Astrocyte (in vitro differentiated cells and primary cell): ENCODE measurements around the gene RASGEF1C. TPM values are rescaled to one million over a fixed set of nuclear protein-coding genes. Genes with fewer than 3 reads are reported as not detected.

Experiments
- DNase-seq: peaks from one replicate; pipeline ENCODE4 v3.0.0-alpha.2; 2010; ENCODE audit warnings: low read depth
- FAIRE-seq: peaks from 2 replicates; lab custom pipeline; 2011; peaks lifted over from hg19 to GRCh38; lab: Jason Lieb, UNC
- H2AFZ ChIP-seq: 2 replicates; pipeline ENCODE4 v1.6.0; 2012; ENCODE audit warnings: low read depth, low read length, inconsistent platforms
- H3K27ac ChIP-seq: 2 replicates; pipeline ENCODE4 v1.5.1; 2011; ENCODE audit warnings: low read depth, low read length, inconsistent platforms
- H3K27me3 ChIP-seq: 2 replicates; pipeline ENCODE4 v1.6.0; 2011; ENCODE audit warnings: low read length, inconsistent platforms; ENCODE audit not compliant: insufficient read depth
- H3K36me3 ChIP-seq: 2 replicates; pipeline ENCODE4 v1.5.1; 2011; ENCODE audit warnings: low read length, inconsistent platforms; ENCODE audit not compliant: insufficient read depth
- H3K4me1 ChIP-seq: 2 replicates; pipeline ENCODE4 v1.5.1; 2011; ENCODE audit warnings: low read length, inconsistent platforms; ENCODE audit not compliant: insufficient read depth
- H3K4me2 ChIP-seq: 2 replicates; pipeline ENCODE4 v1.6.0; 2012; ENCODE audit warnings: low read length, inconsistent platforms
- H3K4me3 ChIP-seq: 2 replicates; pipeline ENCODE4 v1.5.1; 2011; ENCODE audit warnings: low read depth, mild to moderate bottlenecking, low read length, inconsistent platforms; ENCODE audit not compliant: insufficient read depth
- H3K79me2 ChIP-seq: 2 replicates; pipeline ENCODE4 v1.6.0; 2012; ENCODE audit warnings: mild to moderate bottlenecking, low read length, inconsistent platforms; ENCODE audit not compliant: insufficient read depth
- H3K9ac ChIP-seq: 2 replicates; pipeline ENCODE4 v1.6.0; 2012; ENCODE audit warnings: mild to moderate bottlenecking, low read length, inconsistent platforms
- H3K9me3 ChIP-seq: 2 replicates; pipeline ENCODE4 v1.5.1; 2012; ENCODE audit warnings: low read depth, mild to moderate bottlenecking, low read length, inconsistent platforms; ENCODE audit not compliant: insufficient read depth
- H4K20me1 ChIP-seq: 2 replicates; pipeline ENCODE4 v1.6.0; 2012; ENCODE audit warnings: low read length, inconsistent platforms; ENCODE audit not compliant: insufficient read depth
- H3K27ac Mint-ChIP-seq: one replicate; pipeline ENCODE4 v1.8.0; 2021; ENCODE audit warnings: mild to moderate bottlenecking, mixed read lengths; ENCODE audit not compliant: unreplicated experiment
- H3K27me3 Mint-ChIP-seq: one replicate; pipeline ENCODE4 v1.8.0; 2021; ENCODE audit warnings: low read depth, mixed read lengths; ENCODE audit not compliant: unreplicated experiment
- H3K36me3 Mint-ChIP-seq: one replicate; pipeline ENCODE4 v1.8.0; 2021; ENCODE audit warnings: low read depth, mixed read lengths; ENCODE audit not compliant: unreplicated experiment
- H3K4me1 Mint-ChIP-seq: one replicate; pipeline ENCODE4 v1.8.0; 2021; ENCODE audit warnings: low read depth, mixed read lengths; ENCODE audit not compliant: unreplicated experiment
- H3K4me3 Mint-ChIP-seq: one replicate; pipeline ENCODE4 v1.8.0; 2021; ENCODE audit warnings: mild to moderate bottlenecking, moderate library complexity, mixed read lengths; ENCODE audit not compliant: unreplicated experiment
- H3K9me3 Mint-ChIP-seq: one replicate; pipeline ENCODE4 v1.8.0; 2021; ENCODE audit warnings: mild to moderate bottlenecking, mixed read lengths; ENCODE audit not compliant: unreplicated experiment
- EZH2 ChIP-seq: IDR thresholded peaks from 2 replicates; pipeline ENCODE4 v1.6.1; 2012; ENCODE audit warnings: mild to moderate bottlenecking, low read length, inconsistent platforms; ENCODE audit not compliant: insufficient read depth
- total RNA-seq: library from RNA; stranded (reverse); gene quantifications from 2 replicates; pipeline ENCODE4 v1.2.1, GENCODE V29; 2021
- TF ChIP-seq, protein P1 (sequence below): IDR thresholded peaks from 2 replicates; pipeline ENCODE4 v1.5.1; 2011; ENCODE audit warnings: low read depth, mild to moderate bottlenecking, inconsistent platforms, low read length, moderate library complexity; ENCODE audit not compliant: insufficient read depth

RASGEF1C gene
- total RNA-seq, 1 donor from 2014 or later = 0.41 TPM

GRCh38 chr5:180104168-180104530 lies 104.9 kb downstream of the RASGEF1C start:
- Mint-ChIP-seq H3K4me3 (no peak overlapping the region), H3K4me1 (no peaks in the 10 kb centered on the region), H3K27me3 (peaks cover 2% of the 10 kb centered on the region), H3K36me3 (peaks cover 3% of the 10 kb centered on the region), H3K9me3 (peaks cover 17% of the 10 kb centered on the region), H3K27ac (no peak overlapping the region)
- Histone ChIP-seq H4K20me1 (no peaks in the 10 kb centered on the region), H3K4me3 (no peak overlapping the region), H3K27ac (no peak overlapping the region), H2AFZ (no peak overlapping the region), H3K27me3 (no peaks in the 10 kb centered on the region), H3K4me2 (no peak overlapping the region), H3K9me3 (peaks cover 6% of the 10 kb centered on the region), H3K36me3 (no peaks in the 10 kb centered on the region), H3K9ac (no peak overlapping the region), H3K79me2 (no peaks in the 10 kb centered on the region), H3K4me1 (no peaks in the 10 kb centered on the region)
- DNase-seq (no peak), FAIRE-seq (no peak)
- TF ChIP-seq, protein P1, sequence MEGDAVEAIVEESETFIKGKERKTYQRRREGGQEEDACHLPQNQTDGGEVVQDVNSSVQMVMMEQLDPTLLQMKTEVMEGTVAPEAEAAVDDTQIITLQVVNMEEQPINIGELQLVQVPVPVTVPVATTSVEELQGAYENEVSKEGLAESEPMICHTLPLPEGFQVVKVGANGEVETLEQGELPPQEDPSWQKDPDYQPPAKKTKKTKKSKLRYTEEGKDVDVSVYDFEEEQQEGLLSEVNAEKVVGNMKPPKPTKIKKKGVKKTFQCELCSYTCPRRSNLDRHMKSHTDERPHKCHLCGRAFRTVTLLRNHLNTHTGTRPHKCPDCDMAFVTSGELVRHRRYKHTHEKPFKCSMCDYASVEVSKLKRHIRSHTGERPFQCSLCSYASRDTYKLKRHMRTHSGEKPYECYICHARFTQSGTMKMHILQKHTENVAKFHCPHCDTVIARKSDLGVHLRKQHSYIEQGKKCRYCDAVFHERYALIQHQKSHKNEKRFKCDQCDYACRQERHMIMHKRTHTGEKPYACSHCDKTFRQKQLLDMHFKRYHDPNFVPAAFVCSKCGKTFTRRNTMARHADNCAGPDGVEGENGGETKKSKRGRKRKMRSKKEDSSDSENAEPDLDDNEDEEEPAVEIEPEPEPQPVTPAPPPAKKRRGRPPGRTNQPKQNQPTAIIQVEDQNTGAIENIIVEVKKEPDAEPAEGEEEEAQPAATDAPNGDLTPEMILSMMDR = no peak
- no peak for TF ChIP-seq EZH2

DNA sequence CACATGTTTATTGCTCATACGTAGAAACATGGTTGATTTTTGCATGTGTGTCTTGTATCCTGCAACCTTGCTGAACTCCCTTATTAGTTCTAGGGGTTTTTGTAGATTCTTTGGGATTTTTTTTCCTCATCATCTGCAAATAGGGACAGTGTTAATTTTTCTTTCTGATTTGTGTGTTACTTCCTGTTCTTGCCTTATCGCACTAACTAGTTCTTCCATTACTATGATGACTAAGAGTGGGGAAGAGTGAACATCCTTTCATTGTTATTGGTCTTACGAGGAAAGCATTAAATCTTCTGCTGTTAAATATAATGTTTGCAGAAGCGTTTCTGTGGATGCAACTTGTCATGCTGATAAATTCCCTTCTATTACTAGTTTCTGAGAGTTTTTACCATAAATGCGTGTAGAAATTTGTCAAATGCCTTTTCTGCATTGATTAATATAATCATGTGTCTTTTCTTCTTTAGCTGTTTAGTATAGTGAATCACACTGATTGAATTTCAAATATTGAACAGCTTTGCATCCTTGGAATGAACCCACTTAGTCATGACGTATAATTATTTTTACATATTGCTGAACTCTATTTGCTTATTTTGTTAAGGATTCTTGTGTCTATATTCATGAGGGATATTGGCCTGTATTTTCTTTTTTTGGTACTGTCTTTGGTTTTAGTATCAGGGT lies 105.4 kb downstream of the RASGEF1C start:
- no peak for FAIRE-seq
- no peak overlapping the region for H3K4me2 ChIP-seq
- H3K79me2 ChIP-seq = no peaks in the 10 kb centered on the region
- no peaks in the 10 kb centered on the region for H3K27me3 ChIP-seq
- peaks cover 18% of the 10 kb centered on the region for H3K9me3 Mint-ChIP-seq
- H3K27me3 Mint-ChIP-seq = peaks cover 2% of the 10 kb centered on the region
- TF ChIP-seq, protein P1 = no peak
- no peak for TF ChIP-seq EZH2
- no peak for DNase-seq
- H4K20me1 ChIP-seq = no peaks in the 10 kb centered on the region
- H2AFZ ChIP-seq = no peak overlapping the region
- peaks cover 6% of the 10 kb centered on the region for H3K9me3 ChIP-seq
- no peak overlapping the region for H3K4me3 Mint-ChIP-seq
- H3K36me3 ChIP-seq = no peaks in the 10 kb centered on the region
- peaks cover 3% of the 10 kb centered on the region for H3K36me3 Mint-ChIP-seq
- H3K27ac Mint-ChIP-seq = no peak overlapping the region
- no peaks in the 10 kb centered on the region for H3K4me1 ChIP-seq
- no peak overlapping the region for H3K4me3 ChIP-seq
- H3K4me1 Mint-ChIP-seq = no peaks in the 10 kb centered on the region
- H3K27ac ChIP-seq = no peak overlapping the region
- H3K9ac ChIP-seq = no peak overlapping the region

GRCh38 chr5:180102636-180103035 lies 106.4 kb downstream of the RASGEF1C start:
- Mint-ChIP-seq H3K4me3 (no peak overlapping the region), H3K27me3 (peaks cover 3% of the 10 kb centered on the region), H3K36me3 (peaks cover 5% of the 10 kb centered on the region), H3K9me3 (peaks cover 21% of the 10 kb centered on the region), H3K27ac (no peak overlapping the region), H3K4me1 (no peaks in the 10 kb centered on the region)
- Histone ChIP-seq H3K27me3 (no peaks in the 10 kb centered on the region), H3K4me2 (no peak overlapping the region), H4K20me1 (no peaks in the 10 kb centered on the region), H3K79me2 (no peaks in the 10 kb centered on the region), H3K4me3 (no peak overlapping the region), H3K4me1 (no peaks in the 10 kb centered on the region), H3K9me3 (peaks cover 4% of the 10 kb centered on the region), H3K36me3 (no peaks in the 10 kb centered on the region), H3K9ac (no peak overlapping the region), H3K27ac (no peak overlapping the region), H2AFZ (no peak overlapping the region)
- no peak for FAIRE-seq
- TF ChIP-seq EZH2 = no peak
- TF ChIP-seq, protein P1 = no peak
- DNase-seq = no peak
